SK-N-SH (cell line): ENCODE measurements around the gene LRIT2. TPM values are rescaled to one million over a fixed set of nuclear protein-coding genes. Genes with fewer than 3 reads are reported as not detected.

Experiments used
- CTCF ChIA-PET: fragments of 300-600, 350-600 bp; formaldehyde crosslinking; extraction: SDS; loops from one replicate; lab custom pipeline; 2021; lab: Yijun Ruan, JAX
- POLR2A ChIA-PET: fragments of 350-600 bp; sonication (Branson Sonifier 250); formaldehyde crosslinking; extraction: SDS; loops from one replicate; lab custom pipeline; 2020; ENCODE audit warnings: antibody characterized with exemption, inconsistent platforms; lab: Yijun Ruan, JAX
- DNase-seq: peaks from one replicate; pipeline ENCODE4 v3.0.0; 2012
- H2AFZ ChIP-seq: fragments of 200-600 bp; sonication (generic); 2 replicates; pipeline ENCODE4 v1.8.1; 2016; ENCODE audit warnings: antibody characterized with exemption, mild to moderate bottlenecking, low read depth
- H3F3A ChIP-seq: fragments of 200-600 bp; sonication (generic); replicated peaks from 2 replicates; pipeline ENCODE3; 2016; ENCODE audit warnings: antibody characterized with exemption, mild to moderate bottlenecking; ENCODE audit not compliant: insufficient read depth
- H3K27ac ChIP-seq, 2 experiments: fragments of 200-500 bp in 1 of 2; fragments of 200-600 bp in 1 of 2; sonication (Bioruptor generic) in 1 of 2; sonication (generic), shearing (Covaris generic) in 1 of 2; 2 replicates each; pipeline versions ENCODE4 v1.5.1 to v1.6.1; 2014 to 2016; ENCODE audit warnings: low read depth in 2 of 2, inconsistent platforms in 1 of 2, low read length in 1 of 2, mild to moderate bottlenecking in 1 of 2, mixed read lengths in 1 of 2
- H3K27me3 ChIP-seq: fragments of 200-600 bp; sonication (generic), shearing (Covaris generic); 2 replicates; pipeline ENCODE4 v1.6.1; 2016; ENCODE audit warnings: mixed run types; ENCODE audit not compliant: insufficient read depth
- H3K36me3 ChIP-seq, 2 experiments: fragments of 200-500 bp in 1 of 2; fragments of 200-600 bp in 1 of 2; sonication (Bioruptor generic) in 1 of 2; sonication (generic) in 1 of 2; replicated peaks in 1 of 2; 2 replicates each; pipeline versions ENCODE3 to v1.5.1; 2014 to 2016; ENCODE audit warnings: low read length in 1 of 2, mild to moderate bottlenecking in 1 of 2; ENCODE audit not compliant: insufficient read depth in 2 of 2, control insufficient read depth in 1 of 2
- H3K4me1 ChIP-seq, 2 experiments: fragments of 200-500 bp in 1 of 2; fragments of 200-600 bp in 1 of 2; sonication (Bioruptor generic) in 1 of 2; sonication (generic), shearing (Covaris generic) in 1 of 2; 2 replicates each; pipeline versions ENCODE4 v1.5.1 to v1.6.1; 2014 to 2016; ENCODE audit warnings: low read depth in 1 of 2, low read length in 1 of 2, mixed run types in 1 of 2; ENCODE audit not compliant: insufficient read depth in 2 of 2, control insufficient read depth in 1 of 2
- H3K4me2 ChIP-seq: fragments of 200-600 bp; sonication (generic), shearing (Covaris generic); 2 replicates; pipeline ENCODE4 v1.6.1; 2017; ENCODE audit warnings: mixed run types
- H3K4me3 ChIP-seq, 2 experiments: fragments of 200-500 bp in 1 of 2; fragments of 200-600 bp in 1 of 2; sonication (Bioruptor generic) in 1 of 2; sonication (generic), shearing (Covaris generic) in 1 of 2; 2 replicates each; pipeline versions ENCODE4 v1.5.1 to v1.8.1; 2014 to 2016; ENCODE audit warnings: low read depth in 2 of 2, inconsistent platforms in 1 of 2, low read length in 1 of 2, mild to moderate bottlenecking in 1 of 2, mixed read lengths in 1 of 2, moderate library complexity in 1 of 2
- H3K79me2 ChIP-seq: fragments of 200-600 bp; sonication (generic); 2 replicates; pipeline ENCODE4 v1.8.1; 2017; ENCODE audit warnings: mild to moderate bottlenecking; ENCODE audit not compliant: insufficient read depth
- H3K9ac ChIP-seq: fragments of 200-600 bp; sonication (generic); 2 replicates; pipeline ENCODE4 v1.6.1; 2017; ENCODE audit warnings: mixed run types
- H3K9me2 ChIP-seq: fragments of 200-600 bp; sonication (generic); 2 replicates; pipeline ENCODE4 v1.6.1; 2017; ENCODE audit warnings: mixed run types
- H3K9me3 ChIP-seq: fragments of 200-600 bp; sonication (generic); 2 replicates; pipeline ENCODE4 v1.6.1; 2017; ENCODE audit warnings: mixed run types, mild to moderate bottlenecking, moderate library complexity
- H4K20me1 ChIP-seq: fragments of 200-600 bp; sonication (generic); 2 replicates; pipeline ENCODE4 v1.6.1; 2017; ENCODE audit warnings: mild to moderate bottlenecking, mixed run types; ENCODE audit not compliant: insufficient read depth
- CTCF ChIP-seq: fragments of 200-600 bp; sonication (generic); IDR thresholded peaks from 2 replicates; pipeline ENCODE4 v1.6.1; 2017; ENCODE audit warnings: antibody characterized with exemption, mild to moderate bottlenecking, moderate library complexity
- ELF1 ChIP-seq: IDR thresholded peaks from 2 replicates; pipeline ENCODE4 v1.4.0; 2012
- EZH2phosphoT487 ChIP-seq: fragments of 200-600 bp; sonication (generic); IDR thresholded peaks from 2 replicates; pipeline ENCODE4 v1.6.1; 2017; ENCODE audit warnings: low read depth, mixed run types, mild to moderate bottlenecking, antibody characterized with exemption, moderate library complexity, borderline replicate concordance
- FOXJ3 ChIP-seq: sonication (generic); formaldehyde crosslinking; IDR thresholded peaks from 2 replicates; pipeline ENCODE4 v1.5.1; 2020; ENCODE audit warnings: mild to moderate bottlenecking, missing genetic modification reagents
- FOXM1 ChIP-seq: IDR thresholded peaks from 2 replicates; pipeline ENCODE4 v1.4.0; 2012; ENCODE audit warnings: low read depth, mild to moderate bottlenecking
- IRF3 ChIP-seq: fragments of 150-350 bp; IDR thresholded peaks from 2 replicates; pipeline ENCODE4 v1.6.1; 2016; ENCODE audit warnings: mild to moderate bottlenecking, low read depth, low read length
- JUND ChIP-seq: IDR thresholded peaks from 2 replicates; pipeline ENCODE4 v1.4.0; 2012
- MXI1 ChIP-seq: IDR thresholded peaks from 2 replicates; pipeline ENCODE4 v1.6.1; 2012; ENCODE audit warnings: mild to moderate bottlenecking, low read depth, low read length, improper control_type of control experiment
- NFIC ChIP-seq: IDR thresholded peaks from 2 replicates; pipeline ENCODE4 v1.4.0; 2012; ENCODE audit warnings: borderline replicate concordance
- PBX3 ChIP-seq: IDR thresholded peaks from 2 replicates; pipeline ENCODE4; 2012
- RCOR1 ChIP-seq: fragments of 150-350 bp; IDR thresholded peaks from 2 replicates; pipeline ENCODE4 v1.6.1; 2017; ENCODE audit warnings: antibody characterized with exemption, low read length
- RXRA ChIP-seq: IDR thresholded peaks from 2 replicates; pipeline ENCODE4 v1.4.0; 2012; ENCODE audit warnings: low read depth, mild to moderate bottlenecking, borderline replicate concordance
- TCF12 ChIP-seq: IDR thresholded peaks from 2 replicates; pipeline ENCODE4 v1.4.0; 2012
- USF2 ChIP-seq: fragments of 150-350 bp; IDR thresholded peaks from 2 replicates; pipeline ENCODE4 v1.6.1; 2017; ENCODE audit warnings: antibody characterized with exemption, low read length, low read depth, borderline replicate concordance
- YY1 ChIP-seq: IDR thresholded peaks from 2 replicates; pipeline ENCODE4 v1.4.0; 2012; ENCODE audit warnings: low read depth, mild to moderate bottlenecking
- WGBS: methylation state at CpG from one replicate; pipeline ENCODE4 v1.1.6; 2017; ENCODE audit warnings: low lambda C conversion rate; 5-methylcytosine and 5-hydroxymethylcytosine counted together
- polyA plus RNA-seq, 3 experiments: library from polyadenylated mRNA; depleted of rRNA; stranded (reverse); fragments of >200 nt; gene quantifications; 2 replicates each; pipeline ENCODE4 v1.2.3, GENCODE V29; 2012

LRIT2 gene
- polyA plus RNA-seq, 1 of the 3 experiments (the other 2 are of a cell fraction) = not detected

GRCh38 chr10:84237199-84238051, 12.1 kb upstream of the LRIT2 start:
- Histone ChIP-seq H3K9ac (no peak overlapping the region), H3K4me1 (no peaks in the 10 kb centered on the region), H3K9me2 (no peaks in the 10 kb centered on the region), H2AFZ (no peak overlapping the region), H3K27me3 (no peaks in the 10 kb centered on the region), H3K36me3 (no peaks in the 10 kb centered on the region), H3K4me3 (no peak overlapping the region), H3K9me3 (no peaks in the 10 kb centered on the region), H3K4me2 (no peak overlapping the region), H3F3A (no peaks in the 10 kb centered on the region), H4K20me1 (no peaks in the 10 kb centered on the region), H3K79me2 (no peaks in the 10 kb centered on the region), H3K27ac (no peak overlapping the region)
- ChIA-PET POLR2A (interaction anchor here (0.7 kb wide), 1 partner anchor 363 kb away, joined by 5 read pairs; no protein-coding TSS in a partner anchor), CTCF (interaction anchor here (1.1 to 2.5 kb wide), 3 partner anchors 28 to 300 kb away, joined by 3 to 7 read pairs (median 3); no protein-coding TSS in a partner anchor)
- WGBS = 75% methylated on average over 28 of the region's 52 CpGs
- DNase-seq = no peak
- TF ChIP-seq EZH2phosphoT487 = no peak
- no peak for TF ChIP-seq MXI1
- TF ChIP-seq JUND = no peak
- TF ChIP-seq TCF12 = no peak
- TF ChIP-seq CTCF = no peak
- no peak for TF ChIP-seq RXRA
- no peak for TF ChIP-seq FOXM1
- no peak for TF ChIP-seq YY1
- TF ChIP-seq USF2 = no peak
- TF ChIP-seq IRF3 = no peak
- no peak for TF ChIP-seq FOXJ3 (CRISPR knock-in tag)
- TF ChIP-seq ELF1 = no peak
- no peak for TF ChIP-seq PBX3
- no peak for TF ChIP-seq NFIC
- no peak for TF ChIP-seq RCOR1
